SU-DHL-6 (cell line): ENCODE results near the gene AGAP1.

Experiments used
- EZH2phosphoT487 ChIP-seq: fragments of 200-600 bp; sonication (generic), shearing (Covaris generic); conservative IDR thresholded peaks from 2 replicates; pipeline ENCODE4 v1.6.1; 2018; ENCODE audit warnings: mild to moderate bottlenecking, antibody characterized with exemption, low read length, moderate library complexity, mixed read lengths
- TF ChIP-seq, protein P1 (sequence below): fragments of 200-600 bp; sonication (generic); IDR thresholded peaks from one replicate; pipeline ENCODE4 v1.5.1; 2017; ENCODE audit warnings: antibody characterized with exemption, mild to moderate bottlenecking, low read length, moderate library complexity; ENCODE audit not compliant: insufficient read depth, poor library complexity, severe bottlenecking

DNA sequence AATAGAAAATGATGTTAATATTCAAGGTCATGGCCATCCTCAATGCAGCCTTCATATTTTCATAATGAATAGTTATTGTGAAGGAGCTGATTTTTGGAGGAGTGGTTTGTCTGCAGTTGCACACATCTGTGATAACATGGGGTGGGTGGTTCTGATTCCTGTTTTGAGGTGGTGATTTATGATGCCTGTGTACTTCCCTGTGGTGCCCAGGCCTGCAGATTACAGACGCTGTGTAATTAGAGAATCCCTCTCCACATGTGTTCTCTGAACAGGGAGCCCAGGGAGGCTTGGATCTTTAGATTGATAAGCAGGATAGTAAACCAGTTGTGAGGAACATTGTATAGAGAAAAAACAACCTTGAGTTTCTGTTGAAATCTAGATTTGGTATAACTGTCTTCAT lies 117.5 kb downstream of the AGAP1 start:
- TF ChIP-seq, protein P1, sequence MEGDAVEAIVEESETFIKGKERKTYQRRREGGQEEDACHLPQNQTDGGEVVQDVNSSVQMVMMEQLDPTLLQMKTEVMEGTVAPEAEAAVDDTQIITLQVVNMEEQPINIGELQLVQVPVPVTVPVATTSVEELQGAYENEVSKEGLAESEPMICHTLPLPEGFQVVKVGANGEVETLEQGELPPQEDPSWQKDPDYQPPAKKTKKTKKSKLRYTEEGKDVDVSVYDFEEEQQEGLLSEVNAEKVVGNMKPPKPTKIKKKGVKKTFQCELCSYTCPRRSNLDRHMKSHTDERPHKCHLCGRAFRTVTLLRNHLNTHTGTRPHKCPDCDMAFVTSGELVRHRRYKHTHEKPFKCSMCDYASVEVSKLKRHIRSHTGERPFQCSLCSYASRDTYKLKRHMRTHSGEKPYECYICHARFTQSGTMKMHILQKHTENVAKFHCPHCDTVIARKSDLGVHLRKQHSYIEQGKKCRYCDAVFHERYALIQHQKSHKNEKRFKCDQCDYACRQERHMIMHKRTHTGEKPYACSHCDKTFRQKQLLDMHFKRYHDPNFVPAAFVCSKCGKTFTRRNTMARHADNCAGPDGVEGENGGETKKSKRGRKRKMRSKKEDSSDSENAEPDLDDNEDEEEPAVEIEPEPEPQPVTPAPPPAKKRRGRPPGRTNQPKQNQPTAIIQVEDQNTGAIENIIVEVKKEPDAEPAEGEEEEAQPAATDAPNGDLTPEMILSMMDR: no peak
- no peak for TF ChIP-seq EZH2phosphoT487
